ENCODE data around the gene SOS2. TPM values are rescaled to one million over a fixed set of nuclear protein-coding genes. Genes with fewer than 3 reads are reported as not detected.

SOS2 gene
- total and polyA plus RNA-seq, 4 donors = 3.1 to 20.1 (median 9.1) TPM

- no peak overlapping the region for H3K27ac ChIP-seq (ENCODE audit: low read depth in 1 of 2, low read length in 2 of 2)
- no peak overlapping the region for H3K4me3 ChIP-seq (ENCODE audit: low read depth in 1 of 3, low read length in 3 of 3)
- peaks cover 0 to 39% (median 20%) of the 10 kb centered on the region in 4 donors for H3K36me3 ChIP-seq (ENCODE audit: control insufficient read depth in 4 of 4, insufficient read depth in 3 of 4, low read depth in 1 of 4, low read length in 3 of 4)
- no peaks in the 10 kb centered on the region for H3K27me3 ChIP-seq (ENCODE audit: control insufficient read depth in 4 of 4, insufficient read depth in 4 of 4, low read length in 3 of 4)
- no peak for DNase-seq (ENCODE audit: low spot score)
- H3K9ac ChIP-seq (ENCODE audit: low read depth in 1 of 2, low read length in 2 of 2) = no peak overlapping the region
- peaks cover 2 to 4% (median 3%) of the 10 kb centered on the region in 4 donors for H3K4me1 ChIP-seq (ENCODE audit: control insufficient read depth in 4 of 4, insufficient read depth in 4 of 4, low read length in 3 of 4)
- WGBS = 90% methylated on average over 4 of the region's 4 CpGs
- TF ChIP-seq TAF1 (conservative IDR thresholded peaks at IDR 0.05) = no peak
- no peaks in the 10 kb centered on the region for H3K9me3 ChIP-seq (ENCODE audit: control insufficient read depth in 4 of 4, low read length in 3 of 4)
These were observed 120.9 kb downstream of the SOS2 start for GRCh38 chr14:50110323-50111037.

GRCh38 chr14:50109342-50109741 lies 122.0 kb downstream of the SOS2 start:
- TF ChIP-seq REST (IDR thresholded peaks at IDR 0.05) = no peak
- no peak for TF ChIP-seq FOXA1 (IDR thresholded peaks at IDR 0.05)
- TF ChIP-seq HNF4G (IDR thresholded peaks at IDR 0.05) = no peak
- no peak for TF ChIP-seq SP1 (IDR thresholded peaks at IDR 0.05)
- no peak for TF ChIP-seq ATF3 (IDR thresholded peaks at IDR 0.05)
- no peak for TF ChIP-seq TAF1 (conservative IDR thresholded peaks at IDR 0.05)
- no peak for TF ChIP-seq EGR1 (IDR thresholded peaks at IDR 0.05; ENCODE audit: low read depth in 2 of 2)
- TF ChIP-seq FOXA2 (IDR thresholded peaks at IDR 0.05) = no peak
- TF ChIP-seq NR2F2 (IDR thresholded peaks at IDR 0.05) = no peak
- no peak overlapping the region for H3K9ac ChIP-seq (ENCODE audit: low read depth in 1 of 2, low read length in 2 of 2)
- peaks cover 0 to 36% (median 20%) of the 10 kb centered on the region in 4 donors for H3K36me3 ChIP-seq (ENCODE audit: control insufficient read depth in 4 of 4, insufficient read depth in 3 of 4, low read depth in 1 of 4, low read length in 3 of 4)
- WGBS = 89% methylated on average over 6 of the region's 6 CpGs
- no peak for DNase-seq (ENCODE audit: low spot score)
- H3K27ac ChIP-seq (ENCODE audit: low read depth in 1 of 2, low read length in 2 of 2) = no peak overlapping the region
- no peak overlapping the region for H3K4me3 ChIP-seq (ENCODE audit: low read depth in 1 of 3, low read length in 3 of 3)
- H3K27me3 ChIP-seq (ENCODE audit: control insufficient read depth in 4 of 4, insufficient read depth in 4 of 4, low read length in 3 of 4) = no peaks in the 10 kb centered on the region
- no peaks in the 10 kb centered on the region for H3K4me1 ChIP-seq (ENCODE audit: control insufficient read depth in 4 of 4, insufficient read depth in 4 of 4, low read length in 3 of 4)
- H3K9me3 ChIP-seq (ENCODE audit: control insufficient read depth in 4 of 4, low read length in 3 of 4) = no peaks in the 10 kb centered on the region

GRCh38 chr14:50107850-50108249 lies 123.5 kb downstream of the SOS2 start:
- no peak overlapping the region for H3K4me3 ChIP-seq (ENCODE audit: low read depth in 1 of 3, low read length in 3 of 3)
- no peaks in the 10 kb centered on the region for H3K9me3 ChIP-seq (ENCODE audit: control insufficient read depth in 4 of 4, low read length in 3 of 4)
- H3K36me3 ChIP-seq (ENCODE audit: control insufficient read depth in 4 of 4, insufficient read depth in 3 of 4, low read depth in 1 of 4, low read length in 3 of 4) = peaks cover 0 to 32% (median 18%) of the 10 kb centered on the region in 4 donors
- no peak overlapping the region for H3K9ac ChIP-seq (ENCODE audit: low read depth in 1 of 2, low read length in 2 of 2)
- no peak for TF ChIP-seq EGR1 (IDR thresholded peaks at IDR 0.05; ENCODE audit: low read depth in 2 of 2)
- no peak for TF ChIP-seq CTCF (IDR thresholded peaks at IDR 0.05; ENCODE audit: low read depth, low read length, missing input control)
- no peak for TF ChIP-seq FOXA2 (IDR thresholded peaks at IDR 0.05)
- no peak for TF ChIP-seq ZBTB33 (IDR thresholded peaks at IDR 0.05)
- TF ChIP-seq GABPA (IDR thresholded peaks at IDR 0.05 in 1 of 2, conservative IDR thresholded peaks at IDR 0.05 in 1 of 2) = no peak
- no peaks in the 10 kb centered on the region for H3K4me1 ChIP-seq (ENCODE audit: control insufficient read depth in 4 of 4, insufficient read depth in 4 of 4, low read length in 3 of 4)
- H3K27ac ChIP-seq (ENCODE audit: low read depth in 1 of 2, low read length in 2 of 2) = no peak overlapping the region
- DNase-seq (ENCODE audit: low spot score) = no peak
- H3K27me3 ChIP-seq (ENCODE audit: control insufficient read depth in 4 of 4, insufficient read depth in 4 of 4, low read length in 3 of 4) = no peaks in the 10 kb centered on the region
- WGBS = 87% methylated on average over 2 of the region's 2 CpGs
